Dermis blood vessel endothelial cell (primary cell): ENCODE results near the gene LRRC40. TPM values are rescaled to one million over a fixed set of nuclear protein-coding genes. Genes with fewer than 3 reads are reported as not detected.

Experiments
- DNase-seq: peaks from one replicate; pipeline ENCODE4 v3.0.0; 2010
- total RNA-seq: library from RNA; depleted of rRNA; stranded (reverse); fragments of >200 nt; gene quantifications from 2 replicates; pipeline ENCODE4 v1.2.3, GENCODE V29; 2014

LRRC40 gene
- total RNA-seq, 1 donor from 2014 or later = 28.2 TPM

- no peak for DNase-seq
Observed at GRCh38 chr1:70109241-70109640, 96.1 kb downstream of the LRRC40 start.

- no peak for DNase-seq
Observed at GRCh38 chr1:70103770-70104169, 101.6 kb downstream of the LRRC40 start.

GRCh38 chr1:70101774-70102173 is 103.6 kb downstream of the LRRC40 start:
- no peak for DNase-seq

GRCh38 chr1:70101231-70101630 is 104.1 kb downstream of the LRRC40 start:
- DNase-seq = no peak

Other genes starting within 250 kb of the LRRC40 start
- 116 and 121 TPM in 2 replicates for gene SRSF11, start 15.8 kb upstream of the LRRC40 start, total RNA-seq
- 25.9 and 27.6 TPM in 2 replicates for gene ANKRD13C, start 149.1 kb upstream of the LRRC40 start, total RNA-seq
- 1.0 and 1.5 TPM in 2 replicates for gene CTH, start 205.7 kb upstream of the LRRC40 start, total RNA-seq